Glutamatergic neuron (in vitro differentiated cells): ENCODE data around the gene ARHGEF18. TPM values are rescaled to one million over a fixed set of nuclear protein-coding genes. Genes with fewer than 3 reads are reported as not detected.

Experiments used
- DNase-seq: peaks from one replicate; pipeline ENCODE4 v3.0.0; 2022
- H3K27ac Mint-ChIP-seq: one replicate; pipeline ENCODE4 v1.8.0; 2020; ENCODE audit warnings: mild to moderate bottlenecking, mixed read lengths, inconsistent platforms; ENCODE audit not compliant: unreplicated experiment
- H3K27me3 Mint-ChIP-seq: one replicate; pipeline ENCODE4 v1.8.0; 2020; ENCODE audit warnings: mild to moderate bottlenecking, moderate library complexity, mixed read lengths, inconsistent platforms; ENCODE audit not compliant: unreplicated experiment
- H3K36me3 Mint-ChIP-seq: one replicate; pipeline ENCODE4 v1.8.0; 2020; ENCODE audit warnings: mild to moderate bottlenecking, mixed read lengths, inconsistent platforms; ENCODE audit not compliant: unreplicated experiment
- H3K4me1 Mint-ChIP-seq: one replicate; pipeline ENCODE4 v1.8.0; 2020; ENCODE audit warnings: mild to moderate bottlenecking, low read depth, mixed read lengths, inconsistent platforms; ENCODE audit not compliant: unreplicated experiment
- H3K4me3 Mint-ChIP-seq: one replicate; pipeline ENCODE4 v1.8.0; 2020; ENCODE audit warnings: mild to moderate bottlenecking, mixed read lengths, inconsistent platforms; ENCODE audit not compliant: unreplicated experiment
- H3K9me3 Mint-ChIP-seq: one replicate; pipeline ENCODE4 v1.8.0; 2020; ENCODE audit warnings: mild to moderate bottlenecking, moderate library complexity, mixed read lengths, inconsistent platforms; ENCODE audit not compliant: unreplicated experiment
- CTCF ChIP-seq: fragments of 200-600 bp; sonication (generic); IDR thresholded peaks from one replicate; pipeline ENCODE4 v1.5.0; 2021; ENCODE audit not compliant: partially characterized antibody, unreplicated experiment
- total RNA-seq: library from RNA; stranded (reverse); fragmentation: NEBNext Ultra II Directional; extraction: Animal tissue kit (Norgen Biotek cat#: 25700); gene quantifications from one replicate; pipeline ENCODE4 v1.2.1, GENCODE V29; 2021; ENCODE audit not compliant: unreplicated experiment

ARHGEF18 gene
- total RNA-seq, 1 donor from 2014 or later: 44.1 TPM

DNA sequence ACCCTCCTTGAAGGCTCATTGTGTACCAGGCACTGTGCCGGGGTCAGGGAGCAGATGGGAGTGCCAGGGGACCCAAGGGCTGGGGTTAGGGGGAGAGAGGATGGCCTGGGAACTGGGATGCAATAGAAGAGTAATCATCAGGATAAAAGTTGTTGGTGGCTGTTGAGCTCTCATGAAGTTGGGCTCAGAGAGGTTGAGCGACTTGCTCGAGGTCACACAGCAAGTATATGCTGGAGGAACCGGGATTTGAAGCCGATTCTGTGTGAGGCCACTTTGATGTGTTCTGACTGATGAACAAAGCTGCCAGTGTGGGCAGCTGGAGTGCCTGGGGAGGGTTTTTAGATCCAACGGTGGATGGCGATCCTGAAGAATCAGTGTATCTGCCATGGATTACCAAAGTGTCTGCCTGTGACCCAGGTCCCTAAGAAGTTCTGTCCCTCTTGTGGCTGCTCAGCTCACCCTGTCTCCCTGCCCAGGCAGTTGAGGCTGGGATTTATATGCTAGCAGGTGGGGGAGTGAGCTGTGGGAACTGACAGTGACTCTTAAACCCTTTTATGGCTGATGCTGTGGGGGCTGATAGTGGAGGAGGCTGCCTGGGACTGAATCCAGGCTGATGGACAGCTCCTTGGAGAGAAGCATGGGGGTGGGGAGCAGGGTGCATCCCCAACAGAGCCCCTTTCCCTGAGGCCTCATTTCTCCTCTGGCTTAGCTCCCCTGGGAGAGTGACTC lies 8.3 kb downstream of the ARHGEF18 start:
- H3K27me3 Mint-ChIP-seq: peaks cover 9% of the 10 kb centered on the region
- no peak for DNase-seq
- peaks cover 2% of the 10 kb centered on the region for H3K36me3 Mint-ChIP-seq
- no peak overlapping the region for H3K4me3 Mint-ChIP-seq
- TF ChIP-seq CTCF: no peak
- peaks cover 5% of the 10 kb centered on the region for H3K9me3 Mint-ChIP-seq
- no peak overlapping the region for H3K27ac Mint-ChIP-seq
- H3K4me1 Mint-ChIP-seq: no peaks in the 10 kb centered on the region

DNA sequence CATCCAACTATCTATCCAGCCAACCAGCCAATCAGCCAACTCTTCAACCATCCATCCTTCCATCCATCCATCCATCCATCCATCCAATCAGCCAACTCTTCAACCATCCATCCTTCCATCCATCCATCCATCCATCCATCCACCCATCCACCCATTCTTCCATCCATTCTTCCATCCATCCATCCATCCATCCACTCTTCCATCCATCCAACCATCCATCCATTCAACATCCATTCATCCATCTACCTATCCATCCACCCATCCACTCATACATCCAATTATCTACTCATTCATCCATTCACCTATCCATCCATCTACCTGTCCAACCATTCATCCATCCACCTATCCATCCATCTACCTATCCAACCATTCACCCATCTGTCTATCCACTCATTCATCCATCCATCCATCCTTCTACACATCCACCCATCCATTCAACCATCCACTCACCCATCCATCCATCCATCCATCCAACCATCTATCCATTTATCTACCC lies 9.4 kb downstream of the ARHGEF18 start:
- H3K4me1 Mint-ChIP-seq: no peaks in the 10 kb centered on the region

DNA sequence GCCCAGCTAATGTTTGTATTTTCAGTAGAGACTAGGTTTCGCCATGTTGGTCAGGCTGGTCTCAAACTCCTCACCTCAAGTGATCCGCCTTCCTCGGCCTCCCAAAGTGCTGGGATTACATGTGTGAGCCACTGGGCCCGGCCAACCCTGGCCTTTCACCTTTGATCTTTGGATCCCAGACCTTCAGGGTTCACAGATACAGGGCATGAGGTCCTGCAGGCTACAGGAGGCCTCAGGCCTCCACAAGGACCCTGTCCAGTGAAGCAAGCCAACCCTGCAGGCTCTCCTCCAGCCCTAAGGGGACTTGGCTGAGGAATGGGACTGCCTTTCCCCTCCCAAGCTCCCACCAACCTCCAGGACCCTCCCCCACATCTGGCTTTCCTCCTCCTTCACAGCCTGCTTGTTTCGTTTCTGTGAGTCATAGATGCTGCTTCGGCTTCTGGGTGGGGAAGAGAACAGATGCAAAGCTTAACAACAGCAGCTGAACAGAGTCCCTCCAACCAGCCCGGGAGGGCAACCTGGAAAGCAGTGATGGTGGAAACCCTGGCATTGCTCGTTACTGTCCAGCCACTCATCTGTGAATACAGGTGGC lies 11.8 kb downstream of the ARHGEF18 start:
- H3K27me3 Mint-ChIP-seq: peaks cover 19% of the 10 kb centered on the region

More for the DNA sequence above, 9.4 kb downstream of the ARHGEF18 start:
- Mint-ChIP-seq H3K36me3 (no peaks in the 10 kb centered on the region), H3K27me3 (peaks cover 10% of the 10 kb centered on the region), H3K4me3 (peak overlapping the region; percentile 26), H3K27ac (no peak overlapping the region), H3K9me3 (peaks cover 2% of the 10 kb centered on the region)
- no peak for TF ChIP-seq CTCF
- no peak for DNase-seq

DNA sequence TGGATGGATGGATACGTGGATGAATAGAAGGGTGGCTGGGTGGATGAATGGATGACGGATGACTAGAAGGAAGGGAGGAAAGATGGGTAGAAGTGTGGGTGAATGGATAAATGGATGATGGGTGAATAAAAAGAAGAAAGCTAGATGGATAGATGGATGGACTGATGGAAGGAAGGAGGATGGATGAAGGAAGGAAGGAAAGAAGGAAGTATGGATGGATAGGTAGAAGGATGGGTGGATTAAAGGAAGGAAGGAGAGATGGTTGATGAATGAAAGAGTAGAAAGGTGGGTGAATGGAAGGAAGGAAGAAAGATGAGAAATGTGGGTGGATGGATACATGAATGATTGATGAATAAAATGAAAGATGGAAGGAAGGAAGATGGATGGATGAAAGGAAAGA lies 14.5 kb downstream of the ARHGEF18 start:
- H3K27me3 Mint-ChIP-seq: peaks cover 13% of the 10 kb centered on the region
- H3K9me3 Mint-ChIP-seq: peaks cover 13% of the 10 kb centered on the region
- H3K27ac Mint-ChIP-seq: no peak overlapping the region
- H3K4me3 Mint-ChIP-seq: no peak overlapping the region
- no peaks in the 10 kb centered on the region for H3K36me3 Mint-ChIP-seq
- TF ChIP-seq CTCF: no peak
- H3K4me1 Mint-ChIP-seq: no peaks in the 10 kb centered on the region
- no peak for DNase-seq

More for the DNA sequence above, 11.8 kb downstream of the ARHGEF18 start:
- Mint-ChIP-seq H3K4me1 (no peaks in the 10 kb centered on the region), H3K4me3 (no peak overlapping the region), H3K27ac (no peak overlapping the region), H3K36me3 (no peaks in the 10 kb centered on the region), H3K9me3 (peaks cover 11% of the 10 kb centered on the region)
- DNase-seq: no peak
- TF ChIP-seq CTCF: no peak

- H3K4me3 Mint-ChIP-seq: no peak overlapping the region
- TF ChIP-seq CTCF: peak; percentile 40
- no peaks in the 10 kb centered on the region for H3K4me1 Mint-ChIP-seq
- DNase-seq: no peak
- peaks cover 13% of the 10 kb centered on the region for H3K9me3 Mint-ChIP-seq
- no peaks in the 10 kb centered on the region for H3K36me3 Mint-ChIP-seq
- H3K27me3 Mint-ChIP-seq: peaks cover 14% of the 10 kb centered on the region
- H3K27ac Mint-ChIP-seq: no peak overlapping the region
Measured at GRCh38 chr19:7366701-7367420, 18.1 kb downstream of the ARHGEF18 start.
